Stimulated activated naive CD4-positive, alpha-beta T cell (primary cell): ENCODE data around the gene WNT3A.

ENCODE experiments used
- DNase-seq, 6 experiments: peaks; one replicate each; lab custom pipeline; 2025; lab: John Stamatoyannopoulos, UW

WNT3A gene

DNA sequence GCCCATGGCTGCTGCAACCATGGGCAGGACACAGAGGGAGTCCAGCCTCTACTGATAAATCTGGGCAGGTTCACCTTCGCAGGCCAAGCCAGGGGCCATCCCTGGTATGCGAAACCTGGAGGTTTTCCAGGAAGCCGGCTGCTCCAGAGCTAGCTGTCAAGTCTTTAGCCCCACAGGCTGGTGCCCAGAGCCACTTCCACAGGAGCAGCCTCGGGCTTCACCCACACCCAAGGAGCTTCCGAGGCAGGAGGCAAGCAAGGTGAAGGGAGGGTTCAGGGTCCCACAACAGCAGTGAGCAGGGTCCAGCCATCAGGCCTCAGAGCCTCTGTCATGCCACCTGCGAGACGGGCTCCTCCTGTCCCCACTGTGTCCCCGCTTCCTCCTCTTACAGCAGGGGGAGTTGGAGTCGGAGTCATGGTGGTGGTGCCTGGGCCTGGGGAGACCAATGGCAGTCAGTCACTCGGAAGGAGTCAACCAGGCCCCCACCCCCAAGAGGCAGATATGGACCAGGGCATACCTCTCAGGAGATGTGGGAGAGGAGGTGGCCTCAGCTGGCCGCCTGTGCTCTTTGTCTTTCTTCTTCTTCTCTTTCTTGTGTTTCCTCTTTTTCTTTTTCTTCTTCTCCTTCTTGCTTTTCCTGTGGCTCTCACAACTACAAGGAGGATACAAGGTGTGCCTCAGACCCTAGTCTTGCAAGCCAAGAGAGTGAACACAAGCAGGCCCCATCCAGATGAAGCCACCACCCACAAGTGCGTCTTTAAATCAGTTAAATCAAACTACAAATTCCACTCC is 94.2 kb downstream of the WNT3A start:
- DNase-seq: no peak

DNA sequence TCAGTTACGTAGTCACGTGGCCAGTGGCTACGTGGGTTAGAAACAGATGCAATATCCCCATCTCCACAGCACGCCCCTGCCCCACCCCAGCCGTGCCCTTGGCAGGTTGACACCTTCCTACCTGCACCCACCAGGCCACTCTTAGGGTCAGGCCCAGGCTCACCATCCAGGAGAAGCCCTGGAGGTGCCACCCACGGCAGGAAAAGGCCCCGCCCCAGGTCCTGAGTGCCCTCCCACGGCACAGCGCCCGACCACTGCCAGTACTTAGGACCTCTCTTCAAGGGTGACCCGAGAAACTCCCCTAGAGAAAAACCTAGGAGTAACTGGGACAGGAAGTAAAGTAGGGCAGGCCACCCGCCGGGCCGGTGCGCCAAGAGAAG is 94.8 kb downstream of the WNT3A start:
- no peak for DNase-seq

DNA sequence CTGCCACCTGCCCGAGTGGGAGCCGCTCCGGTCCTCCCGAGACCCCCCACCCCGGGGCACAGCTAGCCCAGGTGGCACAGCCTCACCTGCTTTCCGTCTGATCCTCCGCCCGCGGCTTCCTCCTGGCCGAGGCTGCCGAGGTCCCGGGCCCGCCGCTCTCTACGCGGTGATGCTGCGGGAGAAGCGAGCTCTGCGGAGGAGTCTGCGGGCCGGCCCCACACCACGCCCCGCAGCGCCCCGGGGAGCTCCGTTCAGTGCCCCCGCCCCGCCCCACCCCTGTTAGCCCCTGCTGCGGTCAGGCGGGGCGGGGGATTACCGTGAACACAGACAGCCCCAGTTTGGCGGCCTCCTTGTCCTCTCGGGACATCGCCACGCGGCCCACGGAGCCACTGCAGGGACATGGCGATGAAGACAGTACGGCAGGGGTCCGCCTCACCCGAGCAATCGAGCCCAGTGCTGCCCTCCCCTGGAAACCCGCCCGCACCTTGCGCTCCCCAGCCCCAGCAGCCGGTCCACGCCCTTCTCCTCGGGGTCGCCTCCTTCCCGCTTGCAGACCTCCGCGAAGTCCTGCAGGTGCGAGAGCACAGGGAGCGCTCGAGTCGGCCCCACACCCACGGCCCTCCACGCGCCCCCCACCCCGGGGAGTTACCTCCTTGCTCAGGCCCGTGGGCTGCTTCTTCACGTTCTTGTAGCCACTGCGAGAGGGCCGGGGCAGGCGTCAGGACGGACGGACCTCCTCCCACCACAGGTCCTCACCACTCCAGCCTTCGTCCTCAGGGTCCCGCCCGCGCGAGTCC is 95.4 kb downstream of the WNT3A start:
- DNase-seq: peak in 5 of 6 experiments; percentile 48 to 64 (median 62)

DNA sequence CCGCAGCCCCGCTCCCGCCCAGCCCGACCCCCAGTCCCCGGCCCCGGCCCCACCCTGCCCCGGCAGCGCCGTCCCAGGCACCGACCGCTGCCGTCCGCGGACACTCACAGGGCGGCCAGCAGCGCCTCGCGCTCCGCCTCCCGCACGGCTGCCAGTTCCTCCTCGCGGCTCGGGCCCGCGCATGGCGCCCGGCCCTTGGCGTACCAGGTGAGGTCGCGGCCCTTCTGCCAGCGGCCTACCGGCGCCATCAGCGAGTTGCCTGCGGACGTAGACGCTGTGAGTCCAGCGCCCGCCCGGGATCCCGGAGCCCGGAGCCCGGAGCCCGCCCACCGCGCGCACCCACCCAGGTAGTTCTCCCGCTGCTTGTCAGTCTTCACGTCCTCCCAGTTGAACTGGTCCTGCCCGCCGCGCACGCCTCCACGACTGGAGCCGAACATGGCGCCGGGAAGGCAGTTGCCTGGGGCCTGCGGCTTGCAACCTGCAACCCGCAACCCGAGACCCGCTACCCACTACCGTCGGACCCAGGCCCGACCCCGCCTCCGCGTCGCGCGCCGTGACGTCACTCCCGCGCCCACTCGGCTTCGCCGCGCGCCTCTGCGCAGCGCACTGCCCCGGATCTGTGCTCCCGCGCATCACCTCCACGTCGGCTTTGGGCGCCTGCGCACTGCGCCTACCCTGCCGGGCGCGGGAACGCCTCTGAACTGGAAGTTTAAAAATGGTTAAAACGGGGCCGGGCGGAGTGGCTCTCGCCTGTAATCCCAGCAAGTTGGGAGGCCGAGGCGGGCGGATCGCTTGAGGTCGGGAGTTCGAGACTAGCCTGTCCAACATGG is 96.2 kb downstream of the WNT3A start, which contains the start of gene C1orf35:
Gene C1orf35, minus strand, starts transcription at position 535 of the 830 bp plus-strand sequence. Its CDS starts 98 bp downstream, at position 437.
- peak; percentile 89 to 94 (median 92) for DNase-seq

DNA sequence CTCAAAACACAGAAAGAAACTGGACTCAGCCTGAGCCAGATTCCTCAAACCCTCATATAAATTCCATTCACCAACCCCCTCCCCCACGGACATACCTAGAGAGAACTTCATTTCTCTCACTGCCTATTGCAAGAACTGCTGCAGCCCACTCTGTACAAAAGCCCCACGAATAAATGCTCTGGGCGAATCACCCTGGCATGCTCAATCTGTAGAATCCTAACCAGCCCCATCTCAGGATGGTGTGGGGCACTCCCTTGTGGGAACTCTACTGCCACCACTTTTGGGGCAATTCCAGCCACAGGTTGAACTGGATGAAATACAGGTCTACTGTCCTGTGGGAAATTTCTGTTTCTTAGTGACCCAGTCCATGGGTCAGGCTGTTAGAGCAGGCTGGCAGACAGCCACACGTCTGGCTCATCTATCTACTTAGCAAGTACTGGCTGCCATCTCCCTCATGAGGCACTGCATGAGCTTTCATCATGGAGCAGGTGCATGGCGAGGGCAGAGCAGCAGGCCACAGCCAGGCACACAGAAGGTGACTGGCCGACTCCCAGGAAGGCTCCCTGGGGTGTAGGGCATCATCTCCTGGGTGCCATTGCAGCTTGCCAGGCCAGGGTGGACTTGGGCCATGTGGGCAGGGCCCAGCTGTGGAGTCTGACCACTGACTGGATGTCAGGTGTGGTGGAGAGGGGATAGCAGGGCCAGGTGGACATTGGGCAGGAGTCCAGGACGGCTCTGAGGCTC is 97.9 kb downstream of the WNT3A start:
- DNase-seq: no peak

DNA sequence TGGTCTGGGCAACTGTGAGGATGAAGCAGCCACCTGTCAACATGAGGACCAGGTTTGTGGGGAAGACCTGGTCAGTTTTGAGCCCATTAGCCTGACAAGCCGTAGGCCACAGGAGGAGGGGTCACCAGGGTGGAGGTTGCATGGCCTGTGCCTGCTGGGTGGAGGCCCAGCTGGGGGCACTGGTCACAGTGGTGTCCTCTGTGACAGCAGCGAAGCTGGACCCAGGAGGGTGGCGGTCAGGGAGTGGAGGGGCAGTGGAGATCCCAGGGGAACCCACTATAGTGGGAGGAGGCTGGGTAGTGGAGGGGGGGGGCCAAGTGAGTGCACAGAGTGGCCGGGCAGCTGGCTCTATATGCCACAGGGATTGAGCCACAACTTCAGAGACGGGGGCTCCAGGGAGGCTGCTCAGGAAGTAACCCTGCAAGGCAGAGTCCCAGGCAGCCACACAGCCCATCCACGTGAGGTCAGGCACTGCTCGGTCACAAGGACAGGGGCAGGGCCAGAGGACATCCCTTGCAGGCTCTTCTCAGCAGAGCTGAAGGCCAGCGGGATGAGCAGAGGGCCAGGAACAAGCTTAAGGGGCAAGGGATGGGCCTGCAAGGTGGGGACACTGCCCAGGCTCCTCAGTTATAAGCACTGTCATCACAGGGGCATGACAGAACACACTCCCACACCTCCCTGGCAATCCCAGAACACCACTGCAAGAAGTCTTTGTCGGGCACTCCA is 98.6 kb downstream of the WNT3A start:
- no peak for DNase-seq

DNA sequence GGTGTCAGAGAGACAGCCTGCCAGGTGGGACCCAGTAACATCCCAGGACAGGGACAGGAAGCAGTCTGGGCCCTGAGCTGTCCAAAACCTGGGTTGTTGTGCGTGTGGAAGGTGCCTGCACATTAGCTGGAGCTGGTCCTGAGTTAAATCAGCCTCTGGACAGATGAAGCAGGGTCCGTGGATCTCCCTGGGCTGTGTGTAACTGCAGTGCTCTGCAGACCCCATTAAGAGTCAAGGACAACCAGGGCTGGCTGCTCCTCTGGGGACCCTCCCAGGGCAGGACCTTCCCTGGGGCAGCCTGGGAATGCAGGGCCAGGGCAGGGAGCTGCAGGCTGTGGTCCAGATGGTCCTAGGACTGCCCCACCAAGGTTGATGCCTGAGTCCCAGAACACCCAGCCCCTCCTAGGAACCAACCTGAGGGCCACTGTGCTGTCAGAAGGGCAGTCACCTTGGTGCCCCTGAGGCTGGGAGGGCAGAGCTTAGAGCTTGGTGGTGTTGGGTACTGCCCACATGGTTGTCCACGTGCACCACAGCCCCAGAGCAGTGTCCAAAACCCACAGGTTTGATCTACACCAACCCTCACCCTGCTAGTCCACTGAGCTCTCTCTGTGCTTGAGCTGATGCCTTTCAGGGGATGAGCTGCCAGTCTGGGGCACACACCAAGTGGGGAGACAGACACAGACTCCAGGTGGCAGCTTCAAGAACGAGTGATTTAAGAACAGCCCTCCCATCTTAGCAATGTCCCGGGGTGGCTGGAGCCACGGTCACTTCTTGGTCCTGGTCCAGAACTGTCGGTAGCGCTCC is 99.4 kb downstream of the WNT3A start:
- no peak for DNase-seq

DNA sequence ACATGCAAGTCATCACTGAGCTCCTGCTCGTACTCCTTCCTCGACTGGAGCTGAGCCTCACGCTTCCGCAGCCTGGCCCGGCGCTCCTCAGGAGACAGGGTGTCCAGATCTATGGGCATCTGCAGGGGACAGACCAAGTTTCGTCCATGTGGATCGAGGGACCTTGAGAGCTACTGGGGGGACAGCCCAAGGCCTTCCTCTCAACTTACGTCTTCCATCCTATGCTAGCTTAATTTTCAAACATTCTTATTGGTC is 99.9 kb downstream of the WNT3A start:
- no peak for DNase-seq

DNA sequence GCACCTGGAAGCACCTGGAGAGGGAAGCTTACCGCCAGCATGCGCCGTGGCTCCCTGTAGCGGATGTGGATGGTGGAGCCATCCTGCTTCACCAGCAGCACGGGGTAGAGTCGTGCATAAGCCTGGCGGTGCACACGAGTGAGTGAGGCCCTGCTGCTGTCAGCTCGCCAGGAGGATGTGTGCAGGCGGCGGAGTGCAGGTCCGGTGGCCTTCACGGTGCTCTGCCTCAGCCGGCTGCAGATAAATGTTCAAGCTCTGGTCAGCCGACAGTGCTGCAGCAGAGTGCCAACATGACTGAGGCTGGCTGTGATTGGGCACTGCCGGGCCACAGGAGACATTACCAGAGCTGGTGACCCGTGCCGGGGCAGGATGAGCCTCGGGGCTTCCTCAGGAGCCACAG is 100.8 kb downstream of the WNT3A start:
- no peak for DNase-seq

DNA sequence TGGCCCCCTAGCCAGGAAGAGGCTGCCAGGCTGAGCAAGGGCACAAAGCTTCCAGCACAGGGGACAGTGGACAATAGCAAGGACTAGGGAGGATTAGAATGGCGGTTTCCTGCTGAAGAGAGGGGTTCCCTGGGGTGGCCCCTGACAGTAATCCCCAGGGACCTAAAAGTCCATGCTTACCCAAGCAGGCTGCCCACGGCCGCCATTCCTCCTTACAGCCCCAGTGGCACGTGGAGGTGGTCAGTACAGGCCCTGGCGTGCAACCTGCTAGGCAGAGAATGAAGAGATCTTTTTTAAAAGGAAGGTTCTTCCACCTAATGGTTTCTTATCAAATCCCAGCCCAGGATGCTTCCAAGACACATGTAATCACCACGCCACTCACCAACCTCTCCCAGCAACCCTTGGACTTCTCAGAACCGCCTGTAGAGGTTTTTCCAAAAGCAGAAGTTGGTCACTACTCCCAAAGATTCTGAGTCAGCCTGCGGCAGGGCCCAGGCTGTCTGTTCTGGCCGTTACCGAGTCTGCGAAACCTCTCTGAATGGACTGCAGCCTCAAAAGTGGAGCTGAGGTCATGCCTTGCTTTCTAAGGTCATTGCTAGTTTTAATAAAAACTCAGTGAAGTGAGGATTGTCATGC is 101.4 kb downstream of the WNT3A start:
- no peak for DNase-seq

DNA sequence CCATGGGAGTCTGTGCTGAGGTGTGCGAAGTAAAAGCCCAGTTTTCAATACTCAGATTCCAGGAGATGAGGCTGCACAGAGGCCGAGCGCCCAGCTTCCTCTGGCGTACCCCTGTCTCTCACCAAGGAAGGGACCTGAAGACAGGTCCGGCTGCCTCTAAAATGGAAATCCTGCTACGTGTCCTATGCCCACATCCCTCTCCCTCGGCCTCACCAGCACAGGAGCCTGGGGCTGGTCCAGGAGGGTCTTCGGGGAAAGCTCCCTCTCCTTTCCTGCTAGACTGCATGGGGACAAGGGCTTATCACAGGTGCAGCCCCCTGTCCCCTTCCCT is 101.9 kb downstream of the WNT3A start:
- no peak for DNase-seq

DNA sequence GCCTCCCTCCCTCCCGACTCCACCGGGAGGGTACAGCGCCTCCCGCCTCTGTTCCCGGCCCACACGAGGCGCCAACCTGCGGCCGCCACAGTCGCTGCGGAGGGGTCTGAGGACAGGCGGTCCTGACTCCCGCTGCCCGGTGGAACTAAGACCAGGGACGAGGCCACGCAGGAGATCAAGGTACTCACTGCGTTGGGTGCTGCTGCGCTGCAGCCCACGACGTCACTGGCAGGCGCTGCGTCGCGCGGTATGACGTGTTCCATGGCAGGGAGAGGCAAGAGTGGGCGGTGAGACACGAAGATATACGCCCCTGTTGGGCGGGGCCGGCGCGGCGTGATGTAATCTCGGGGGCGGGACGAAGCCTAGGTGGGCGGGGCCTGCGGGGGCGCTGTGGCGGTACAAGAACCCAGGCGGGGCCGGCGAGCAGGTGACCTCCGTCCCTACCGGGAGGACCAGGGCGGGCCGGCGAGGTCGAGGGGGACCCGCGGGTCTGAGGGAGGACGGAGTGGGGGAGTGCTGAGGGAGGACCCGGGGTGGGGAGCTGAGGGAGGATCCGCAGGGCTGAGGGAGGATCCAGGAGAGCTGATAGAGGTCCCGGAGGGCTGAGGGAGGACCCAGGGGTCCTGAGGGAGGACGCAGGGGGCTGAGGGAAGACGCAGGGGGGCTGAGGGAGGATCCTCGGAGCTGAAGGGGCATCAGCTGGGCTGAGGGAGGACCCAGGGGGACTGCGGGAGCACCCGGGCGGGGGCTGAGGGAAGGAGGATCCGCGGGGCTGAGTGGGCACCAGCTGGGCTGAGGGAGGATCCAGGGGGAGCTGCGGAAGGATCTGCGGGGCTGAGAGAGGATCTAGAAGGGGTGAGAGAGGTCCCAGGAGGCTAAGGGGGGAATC is 102.5 kb downstream of the WNT3A start, which contains the start of gene MRPL55:
Gene MRPL55, minus strand, starts transcription at position 227 of the 889 bp plus-strand sequence. CDS start 1,039 bp downstream, outside the sequence.
- peak; percentile 95 to 99 (median 98) for DNase-seq

DNA sequence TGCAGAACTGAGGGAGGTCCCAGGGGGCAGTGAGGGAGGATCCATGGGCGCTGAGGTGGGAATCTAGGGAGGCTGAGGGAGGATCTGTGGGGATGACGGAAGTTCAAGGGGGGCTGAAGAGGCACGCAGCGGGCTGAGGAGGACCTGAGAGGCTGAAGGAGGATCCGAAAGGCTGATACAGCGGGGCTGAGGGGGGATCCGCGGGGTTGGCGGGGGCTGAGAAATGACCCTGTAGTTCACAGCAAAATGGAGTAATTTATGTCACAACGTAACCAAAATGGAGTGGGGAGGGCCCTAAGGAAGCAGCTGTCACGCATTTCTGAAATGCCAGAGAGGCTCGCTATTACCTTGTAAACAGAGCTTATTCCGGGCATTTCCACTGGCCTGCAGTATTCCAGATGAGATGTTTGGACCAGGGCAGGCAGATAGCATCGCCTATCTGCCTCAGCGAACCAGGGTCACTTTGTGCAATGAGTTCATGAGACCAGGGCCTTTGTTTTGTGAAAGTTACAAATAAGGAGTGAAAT is 103.2 kb downstream of the WNT3A start:
- no peak for DNase-seq

DNA sequence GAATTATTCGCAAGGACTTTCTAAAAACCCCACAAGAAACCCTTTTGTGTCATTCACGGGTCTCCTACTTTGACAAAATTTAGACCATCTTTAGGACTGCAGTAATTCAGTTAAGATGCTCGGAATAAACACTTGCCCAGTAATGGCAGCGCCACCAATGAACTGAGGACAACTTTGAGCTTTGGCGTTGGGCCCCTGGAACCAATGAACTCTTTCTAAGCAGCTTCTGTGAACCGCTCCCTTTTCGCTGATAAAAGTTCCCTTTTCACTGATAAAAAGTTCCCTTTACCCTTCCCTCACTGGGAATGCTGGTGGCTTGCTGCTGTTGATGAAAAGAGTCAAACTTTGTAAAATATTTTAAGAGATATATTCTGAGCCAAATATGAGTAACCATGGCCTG is 103.8 kb downstream of the WNT3A start:
- DNase-seq: no peak
